ENCODE data around the gene FATE1. TPM values are rescaled to one million over a fixed set of nuclear protein-coding genes. Genes with fewer than 3 reads are reported as not detected.

The FATE1 gene
- total and polyA plus RNA-seq, 9 donors: 1.2 to 3.7 (median 1.9) TPM

- peak; percentile 48 for DNase-seq
- H3K36me3 ChIP-seq (ENCODE audit: control insufficient read depth, insufficient read depth, low read length): no peaks in the 10 kb centered on the region
Observed at GRCh38 chrX:151714362-151714761, 1.5 kb upstream of the FATE1 start.

DNA sequence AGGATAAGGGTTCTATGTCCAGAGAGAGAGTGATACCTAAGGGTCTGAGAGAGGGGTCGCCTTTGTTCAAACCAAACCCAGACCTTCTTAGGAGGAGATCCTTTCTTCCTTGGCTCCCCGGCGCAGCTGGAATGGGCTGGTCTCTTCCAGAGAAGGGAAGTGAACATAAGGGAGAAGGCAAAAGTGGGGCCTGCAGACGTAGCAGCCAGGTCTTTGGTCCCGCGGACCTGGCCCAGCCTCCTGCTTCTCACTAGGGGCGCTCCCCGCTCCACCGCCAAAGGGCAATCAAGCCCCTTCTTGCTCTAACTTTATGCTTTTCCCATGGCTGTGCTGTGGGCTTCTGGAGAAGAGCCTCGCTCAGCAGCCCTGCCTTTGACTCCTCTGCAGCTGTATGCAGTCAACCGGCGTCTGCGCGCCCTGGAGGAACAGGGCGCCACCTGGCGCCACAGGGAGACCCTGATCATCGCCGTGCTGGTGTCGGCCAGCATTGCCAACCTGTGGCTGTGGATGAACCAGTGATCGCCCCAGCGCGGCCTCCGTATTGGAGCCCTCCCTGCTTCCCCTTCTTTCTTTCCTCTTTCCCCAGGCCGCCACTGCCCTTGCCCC lies 6.5 kb downstream of the FATE1 start:
- no peaks in the 10 kb centered on the region for H3K36me3 ChIP-seq (ENCODE audit: control insufficient read depth, insufficient read depth, low read length)
- WGBS (ENCODE audit: insufficient coverage): 33% methylated on average over 22 of the region's 24 CpGs
- peak; percentile 52 for DNase-seq
- peaks cover 14% of the 10 kb centered on the region for H3K27me3 ChIP-seq (ENCODE audit: control insufficient read depth, insufficient read depth, low read length)
- H3K27ac ChIP-seq (ENCODE audit: low read length): no peak overlapping the region
- H3K4me1 ChIP-seq (ENCODE audit: control insufficient read depth, insufficient read depth, low read length): peaks cover 22% of the 10 kb centered on the region
- H3K4me3 ChIP-seq (ENCODE audit: low read length): no peak overlapping the region
- H3K9me3 ChIP-seq (replicated peaks; ENCODE audit: control insufficient read depth, low read depth, low read length): no peaks in the 10 kb centered on the region

More at GRCh38 chrX:151714362-151714761, 1.5 kb upstream of the FATE1 start:
- WGBS (ENCODE audit: insufficient coverage): 0% methylated on average over 1 of the region's 5 CpGs
- Histone ChIP-seq H3K27ac (ENCODE audit: low read length) (no peak overlapping the region), H3K4me1 (ENCODE audit: control insufficient read depth, insufficient read depth, low read length) (peaks cover 46% of the 10 kb centered on the region), H3K4me3 (ENCODE audit: low read length) (no peak overlapping the region), H3K27me3 (ENCODE audit: control insufficient read depth, insufficient read depth, low read length) (peaks cover 27% of the 10 kb centered on the region), H3K9me3 (replicated peaks; ENCODE audit: control insufficient read depth, low read depth, low read length) (no peaks in the 10 kb centered on the region)

DNA sequence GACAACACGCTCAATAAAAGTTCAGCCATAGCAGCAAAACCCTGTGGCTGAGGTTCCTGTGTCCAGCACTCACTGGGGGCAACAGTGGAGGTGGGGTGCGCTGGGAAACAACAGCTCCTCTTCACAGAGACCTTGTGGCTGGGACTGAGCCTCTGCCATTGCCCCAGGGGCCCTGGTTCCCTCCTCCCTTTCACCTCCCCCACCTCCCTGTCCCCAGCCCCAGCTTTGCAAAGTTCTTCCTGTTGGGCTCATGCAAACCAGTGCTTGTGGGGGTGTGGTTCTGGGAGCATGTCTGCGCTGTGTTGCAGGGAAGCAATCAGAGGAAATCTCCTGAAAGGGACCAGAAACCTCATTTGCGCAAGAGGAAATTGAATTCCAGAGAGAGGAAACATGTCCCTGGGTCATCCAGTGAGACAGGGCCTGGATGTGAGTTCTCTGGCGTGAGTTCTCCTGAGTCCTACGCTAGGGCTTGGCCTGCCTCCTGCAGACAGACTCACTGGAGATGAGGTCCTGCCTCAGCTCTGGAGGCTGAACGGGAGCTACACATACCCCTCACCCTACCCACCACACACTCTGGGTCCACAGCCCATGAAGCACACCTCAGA lies 7.4 kb downstream of the FATE1 start:
- H3K4me3 ChIP-seq (ENCODE audit: low read length): no peak overlapping the region
- H3K27me3 ChIP-seq (ENCODE audit: control insufficient read depth, insufficient read depth, low read length): peaks cover 18% of the 10 kb centered on the region
- no peak overlapping the region for H3K27ac ChIP-seq (ENCODE audit: low read length)
- H3K9me3 ChIP-seq (replicated peaks; ENCODE audit: control insufficient read depth, low read depth, low read length): no peaks in the 10 kb centered on the region
- DNase-seq: peak; percentile 32
- H3K36me3 ChIP-seq (ENCODE audit: control insufficient read depth, insufficient read depth, low read length): no peaks in the 10 kb centered on the region
- H3K4me1 ChIP-seq (ENCODE audit: control insufficient read depth, insufficient read depth, low read length): peaks cover 22% of the 10 kb centered on the region
- WGBS (ENCODE audit: insufficient coverage): 60% methylated on average over 5 of the region's 7 CpGs

DNA sequence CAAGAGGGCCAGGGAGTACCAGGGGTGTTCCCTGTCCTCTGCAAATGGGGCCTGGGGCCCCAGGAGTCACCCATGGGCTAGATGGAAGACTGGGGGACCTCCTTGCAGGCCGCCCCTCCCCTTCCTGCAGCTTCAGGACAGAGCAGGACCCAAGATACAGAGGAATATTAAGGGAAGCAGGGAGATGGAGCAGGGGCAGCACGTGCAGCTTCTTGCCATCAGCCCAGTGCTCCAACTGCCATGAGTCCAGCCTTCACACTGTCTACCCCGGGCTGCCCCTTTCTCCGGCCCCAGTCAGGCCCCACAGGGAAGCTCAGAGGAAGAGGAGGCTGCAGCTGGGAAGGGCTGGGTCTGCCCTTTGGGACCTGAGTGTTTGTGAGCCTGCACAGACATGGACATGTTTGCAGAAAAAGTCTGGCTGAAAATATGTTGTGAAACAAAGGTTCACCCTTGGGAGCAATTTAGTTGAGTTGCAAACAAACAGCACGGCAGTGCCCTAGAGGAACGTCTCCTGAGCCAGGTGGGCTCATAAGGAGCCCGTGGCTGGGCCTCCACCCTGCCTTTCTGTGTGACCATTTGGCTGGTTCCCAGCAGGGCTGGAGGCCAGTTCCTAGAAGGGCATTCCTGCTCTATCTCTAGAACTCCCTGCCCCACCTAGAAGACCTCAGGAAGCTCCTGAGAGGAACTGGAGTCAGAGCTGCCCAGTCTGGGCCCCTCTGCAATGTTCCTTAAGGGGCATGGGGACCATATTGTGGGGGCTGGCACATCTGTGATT lies 8.9 kb downstream of the FATE1 start:
- Histone ChIP-seq H3K27me3 (ENCODE audit: control insufficient read depth, insufficient read depth, low read length) (peaks cover 25% of the 10 kb centered on the region), H3K27ac (ENCODE audit: low read length) (no peak overlapping the region), H3K4me1 (ENCODE audit: control insufficient read depth, insufficient read depth, low read length) (peaks cover 22% of the 10 kb centered on the region), H3K9me3 (replicated peaks; ENCODE audit: control insufficient read depth, low read depth, low read length) (no peaks in the 10 kb centered on the region), H3K36me3 (ENCODE audit: control insufficient read depth, insufficient read depth, low read length) (no peaks in the 10 kb centered on the region), H3K4me3 (ENCODE audit: low read length) (no peak overlapping the region)
- 23% methylated on average over 3 of the region's 7 CpGs for WGBS (ENCODE audit: insufficient coverage)
- DNase-seq: no peak

- WGBS (ENCODE audit: insufficient coverage): no CpG with 5 or more reads among the region's 1 CpG
- H3K36me3 ChIP-seq (ENCODE audit: control insufficient read depth, insufficient read depth, low read length): no peaks in the 10 kb centered on the region
- peaks cover 25% of the 10 kb centered on the region for H3K27me3 ChIP-seq (ENCODE audit: control insufficient read depth, insufficient read depth, low read length)
- H3K9me3 ChIP-seq (replicated peaks; ENCODE audit: control insufficient read depth, low read depth, low read length): no peaks in the 10 kb centered on the region
- H3K4me1 ChIP-seq (ENCODE audit: control insufficient read depth, insufficient read depth, low read length): peaks cover 22% of the 10 kb centered on the region
- H3K4me3 ChIP-seq (ENCODE audit: low read length): no peak overlapping the region
- no peak for DNase-seq
- no peak overlapping the region for H3K27ac ChIP-seq (ENCODE audit: low read length)
Observed at GRCh38 chrX:151725338-151725614, 9.4 kb downstream of the FATE1 start.

DNA sequence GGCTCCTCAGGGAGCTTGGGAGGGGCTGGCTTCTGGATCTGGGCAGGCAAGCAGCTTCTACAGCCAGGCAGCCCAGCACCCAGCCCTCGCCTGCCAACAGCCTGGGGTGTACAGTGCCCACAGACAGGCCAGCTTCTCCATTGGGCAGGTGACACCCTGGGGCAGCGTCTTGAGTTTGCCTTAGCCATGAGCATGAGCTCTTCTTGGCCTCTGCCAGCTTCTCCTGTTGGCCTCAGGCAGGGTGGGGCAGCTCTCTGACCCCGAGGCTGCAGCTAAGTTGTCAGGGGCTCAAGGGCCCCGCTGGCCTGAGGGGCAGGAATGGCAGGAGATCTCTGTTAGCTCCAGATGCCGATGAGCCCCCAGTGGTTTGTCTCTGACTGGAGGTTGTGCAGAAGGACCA lies 10.9 kb downstream of the FATE1 start:
- no peaks in the 10 kb centered on the region for H3K36me3 ChIP-seq (ENCODE audit: control insufficient read depth, insufficient read depth, low read length)
- H3K27ac ChIP-seq (ENCODE audit: low read length): no peak overlapping the region
- no peak for DNase-seq
- H3K4me1 ChIP-seq (ENCODE audit: control insufficient read depth, insufficient read depth, low read length): peaks cover 22% of the 10 kb centered on the region
- WGBS (ENCODE audit: insufficient coverage): 67% methylated on average over 5 of the region's 5 CpGs
- H3K4me3 ChIP-seq (ENCODE audit: low read length): no peak overlapping the region
- H3K27me3 ChIP-seq (ENCODE audit: control insufficient read depth, insufficient read depth, low read length): peaks cover 22% of the 10 kb centered on the region
- H3K9me3 ChIP-seq (replicated peaks; ENCODE audit: control insufficient read depth, low read depth, low read length): no peaks in the 10 kb centered on the region

- Histone ChIP-seq H3K27me3 (ENCODE audit: control insufficient read depth, insufficient read depth, low read length) (peaks cover 24% of the 10 kb centered on the region), H3K4me1 (ENCODE audit: control insufficient read depth, insufficient read depth, low read length) (peaks cover 22% of the 10 kb centered on the region), H3K9me3 (replicated peaks; ENCODE audit: control insufficient read depth, low read depth, low read length) (no peaks in the 10 kb centered on the region), H3K36me3 (ENCODE audit: control insufficient read depth, insufficient read depth, low read length) (no peaks in the 10 kb centered on the region), H3K4me3 (ENCODE audit: low read length) (no peak overlapping the region), H3K27ac (ENCODE audit: low read length) (no peak overlapping the region)
- no peak for DNase-seq
- WGBS (ENCODE audit: insufficient coverage): 84% methylated on average over 3 of the region's 4 CpGs
Observed at GRCh38 chrX:151727346-151727745, 11.5 kb downstream of the FATE1 start.

DNA sequence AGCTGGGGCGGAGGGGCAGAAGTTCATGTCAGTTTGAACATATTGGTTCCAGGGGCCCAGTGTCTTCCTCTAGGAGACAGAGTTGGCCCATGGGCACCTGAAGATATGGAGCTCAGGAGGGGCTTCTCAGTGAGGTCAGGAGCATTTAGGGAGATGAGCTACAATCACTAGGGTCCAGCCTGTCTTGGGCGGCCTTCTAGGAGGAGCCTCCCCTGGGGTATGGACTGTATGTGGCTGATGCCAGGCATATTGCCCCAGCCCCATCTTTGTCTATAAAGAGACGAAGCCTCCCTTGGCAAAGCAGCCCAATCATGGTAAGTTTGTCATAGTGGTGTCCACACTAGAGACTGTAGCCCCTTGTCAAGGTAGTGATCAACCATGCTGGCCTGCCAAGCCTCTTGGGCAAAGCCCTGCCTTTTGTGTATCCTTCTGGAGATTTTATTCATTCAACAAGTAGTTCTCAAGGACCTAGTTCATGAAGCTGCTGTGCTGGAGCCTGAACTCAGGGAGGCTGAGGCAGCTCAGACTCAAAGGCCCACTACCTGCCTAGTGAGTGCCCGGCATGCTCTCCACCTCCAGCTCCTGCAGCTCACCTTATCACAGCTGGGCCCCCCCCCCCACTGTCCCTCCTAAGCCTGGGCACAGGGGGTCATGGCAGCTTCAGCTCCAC lies 13.4 kb downstream of the FATE1 start:
- 67% methylated on average over 2 of the region's 4 CpGs for WGBS (ENCODE audit: insufficient coverage)
- H3K9me3 ChIP-seq (replicated peaks; ENCODE audit: control insufficient read depth, low read depth, low read length): no peaks in the 10 kb centered on the region
- H3K4me1 ChIP-seq (ENCODE audit: control insufficient read depth, insufficient read depth, low read length): peaks cover 13% of the 10 kb centered on the region
- H3K27ac ChIP-seq (ENCODE audit: low read length): no peak overlapping the region
- peaks cover 22% of the 10 kb centered on the region for H3K27me3 ChIP-seq (ENCODE audit: control insufficient read depth, insufficient read depth, low read length)
- no peak for DNase-seq
- H3K4me3 ChIP-seq (ENCODE audit: low read length): no peak overlapping the region
- no peaks in the 10 kb centered on the region for H3K36me3 ChIP-seq (ENCODE audit: control insufficient read depth, insufficient read depth, low read length)

- H3K36me3 ChIP-seq (ENCODE audit: control insufficient read depth, insufficient read depth, low read length): no peaks in the 10 kb centered on the region
- WGBS (ENCODE audit: insufficient coverage): 82% methylated on average over 3 of the region's 4 CpGs
- H3K27ac ChIP-seq (ENCODE audit: low read length): no peak within 1 kb of the TSS
- no peak within 1 kb of the TSS for H3K4me3 ChIP-seq (ENCODE audit: low read length)
- peaks cover 33% of the 10 kb centered on the region for H3K27me3 ChIP-seq (ENCODE audit: control insufficient read depth, insufficient read depth, low read length)
- H3K4me1 ChIP-seq (ENCODE audit: control insufficient read depth, insufficient read depth, low read length): no peaks in the 10 kb centered on the region
- DNase-seq: no peak
- H3K9me3 ChIP-seq (replicated peaks; ENCODE audit: control insufficient read depth, low read depth, low read length): no peaks in the 10 kb centered on the region
Observed at GRCh38 chrX:151734446-151734845, 18.6 kb downstream of the FATE1 start, which contains the start of gene CNGA2. TSS of gene CNGA2 (plus strand) at chrX:151734746. CDS start at chrX:151738484, 3,738 bp downstream.

DNA sequence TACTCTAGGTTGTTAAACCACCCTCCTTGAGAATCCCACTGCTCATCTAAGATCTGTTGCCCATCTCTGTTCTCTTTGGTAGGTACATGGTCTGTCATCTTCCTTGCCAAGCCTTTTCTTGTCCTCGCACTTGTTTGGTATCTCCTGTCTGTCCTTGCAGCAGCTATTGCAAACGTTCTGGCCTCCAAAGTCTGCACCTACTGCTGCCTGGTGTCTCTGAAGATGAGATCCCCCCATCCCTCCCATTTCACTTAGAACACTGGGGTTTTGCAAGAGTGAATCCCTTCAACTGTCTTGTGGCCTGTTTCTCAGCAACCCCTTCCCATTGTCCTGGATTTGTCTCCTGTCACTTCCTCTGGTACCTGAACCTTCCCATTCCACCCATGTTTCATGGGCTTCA lies 19.4 kb downstream of the FATE1 start:
- H3K4me3 ChIP-seq (ENCODE audit: low read length): no peak overlapping the region
- WGBS (ENCODE audit: insufficient coverage): no CpG with 5 or more reads among the region's 2 CpGs
- H3K27me3 ChIP-seq (ENCODE audit: control insufficient read depth, insufficient read depth, low read length): peaks cover 30% of the 10 kb centered on the region
- no peaks in the 10 kb centered on the region for H3K4me1 ChIP-seq (ENCODE audit: control insufficient read depth, insufficient read depth, low read length)
- H3K36me3 ChIP-seq (ENCODE audit: control insufficient read depth, insufficient read depth, low read length): no peaks in the 10 kb centered on the region
- no peak for DNase-seq
- no peaks in the 10 kb centered on the region for H3K9me3 ChIP-seq (replicated peaks; ENCODE audit: control insufficient read depth, low read depth, low read length)
- no peak overlapping the region for H3K27ac ChIP-seq (ENCODE audit: low read length)

All from muscle of leg (tissue), 11 donors.